ENCODE measurements around the gene PDZK1.
"Not testable (repeated sequence)": the region's sequence is repeated elsewhere in the genome, so short reads cannot be mapped to it uniquely, and the experiment has no call there.

The PDZK1 gene

GRCh38 chr1:145730900-145731299 is 23.7 kb upstream of the PDZK1 start:
- DNase-seq (ENCODE audit: low read depth), result no peak
- no peak overlapping the region for H3K4me3 ChIP-seq (ENCODE audit: low read length)
- TF ChIP-seq, protein P1, sequence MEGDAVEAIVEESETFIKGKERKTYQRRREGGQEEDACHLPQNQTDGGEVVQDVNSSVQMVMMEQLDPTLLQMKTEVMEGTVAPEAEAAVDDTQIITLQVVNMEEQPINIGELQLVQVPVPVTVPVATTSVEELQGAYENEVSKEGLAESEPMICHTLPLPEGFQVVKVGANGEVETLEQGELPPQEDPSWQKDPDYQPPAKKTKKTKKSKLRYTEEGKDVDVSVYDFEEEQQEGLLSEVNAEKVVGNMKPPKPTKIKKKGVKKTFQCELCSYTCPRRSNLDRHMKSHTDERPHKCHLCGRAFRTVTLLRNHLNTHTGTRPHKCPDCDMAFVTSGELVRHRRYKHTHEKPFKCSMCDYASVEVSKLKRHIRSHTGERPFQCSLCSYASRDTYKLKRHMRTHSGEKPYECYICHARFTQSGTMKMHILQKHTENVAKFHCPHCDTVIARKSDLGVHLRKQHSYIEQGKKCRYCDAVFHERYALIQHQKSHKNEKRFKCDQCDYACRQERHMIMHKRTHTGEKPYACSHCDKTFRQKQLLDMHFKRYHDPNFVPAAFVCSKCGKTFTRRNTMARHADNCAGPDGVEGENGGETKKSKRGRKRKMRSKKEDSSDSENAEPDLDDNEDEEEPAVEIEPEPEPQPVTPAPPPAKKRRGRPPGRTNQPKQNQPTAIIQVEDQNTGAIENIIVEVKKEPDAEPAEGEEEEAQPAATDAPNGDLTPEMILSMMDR (conservative IDR thresholded peaks at IDR 0.05; ENCODE audit: low read depth, low read length), result no peak

DNA sequence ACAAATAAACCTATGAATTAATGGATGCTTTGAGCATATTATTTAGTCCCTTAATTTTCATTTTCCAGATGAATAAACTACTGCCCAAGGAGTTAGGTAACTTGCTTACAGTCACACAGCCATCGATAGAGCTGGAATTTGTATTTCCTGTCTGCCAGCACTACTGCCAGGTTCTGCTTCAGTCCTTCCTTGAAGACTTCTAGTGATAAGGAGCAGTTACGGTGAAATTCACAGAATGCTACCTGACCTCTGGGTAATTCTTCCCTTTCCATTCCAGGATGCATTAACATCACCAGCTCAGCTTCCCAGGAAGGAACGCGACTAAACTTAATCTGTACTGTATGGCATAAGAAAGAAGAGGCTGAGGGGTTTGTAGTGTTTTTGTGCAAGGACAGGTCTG is 23.3 kb upstream of the PDZK1 start:
- TF ChIP-seq, protein P1 (conservative IDR thresholded peaks at IDR 0.05; ENCODE audit: low read depth, low read length), result no peak
- H3K4me3 ChIP-seq (ENCODE audit: low read length), result no peak overlapping the region
- no peak for DNase-seq (ENCODE audit: low read depth)

GRCh38 chr1:145729666-145730436 is 22.7 kb upstream of the PDZK1 start:
- no peak for DNase-seq (ENCODE audit: low read depth)
- no peak overlapping the region for H3K4me3 ChIP-seq (ENCODE audit: low read length)
- TF ChIP-seq, protein P1 (conservative IDR thresholded peaks at IDR 0.05; ENCODE audit: low read depth, low read length), result no peak

DNA sequence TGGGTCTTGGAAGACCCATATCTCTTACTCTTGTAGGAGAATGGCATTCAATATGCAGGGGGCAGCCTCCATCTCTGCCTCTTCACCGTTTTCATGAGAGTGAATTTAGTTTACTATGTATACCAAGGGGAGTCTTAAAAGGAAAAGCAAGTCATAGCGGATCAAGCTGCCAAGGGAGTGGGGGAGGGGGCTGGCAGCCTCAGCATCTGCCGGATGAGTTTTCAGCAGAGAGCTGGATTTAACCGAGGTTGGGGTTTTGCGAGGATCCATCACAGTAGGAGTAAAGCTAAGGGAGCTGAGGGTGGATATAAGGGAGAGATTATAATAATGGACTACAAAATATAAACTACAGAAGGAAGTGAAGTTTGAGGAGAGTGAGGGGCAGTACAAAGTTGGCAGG is 22.0 kb upstream of the PDZK1 start:
- no peak overlapping the region for H3K4me3 ChIP-seq (ENCODE audit: low read length)
- TF ChIP-seq, protein P1 (conservative IDR thresholded peaks at IDR 0.05; ENCODE audit: low read depth, low read length), result no peak
- no peak for DNase-seq (ENCODE audit: low read depth)

- not testable (repeated sequence) for DNase-seq (ENCODE audit: low read depth); H3K4me3 ChIP-seq (ENCODE audit: low read length)
Measured at GRCh38 chr1:145726193-145726592, 19.0 kb upstream of the PDZK1 start.

DNA sequence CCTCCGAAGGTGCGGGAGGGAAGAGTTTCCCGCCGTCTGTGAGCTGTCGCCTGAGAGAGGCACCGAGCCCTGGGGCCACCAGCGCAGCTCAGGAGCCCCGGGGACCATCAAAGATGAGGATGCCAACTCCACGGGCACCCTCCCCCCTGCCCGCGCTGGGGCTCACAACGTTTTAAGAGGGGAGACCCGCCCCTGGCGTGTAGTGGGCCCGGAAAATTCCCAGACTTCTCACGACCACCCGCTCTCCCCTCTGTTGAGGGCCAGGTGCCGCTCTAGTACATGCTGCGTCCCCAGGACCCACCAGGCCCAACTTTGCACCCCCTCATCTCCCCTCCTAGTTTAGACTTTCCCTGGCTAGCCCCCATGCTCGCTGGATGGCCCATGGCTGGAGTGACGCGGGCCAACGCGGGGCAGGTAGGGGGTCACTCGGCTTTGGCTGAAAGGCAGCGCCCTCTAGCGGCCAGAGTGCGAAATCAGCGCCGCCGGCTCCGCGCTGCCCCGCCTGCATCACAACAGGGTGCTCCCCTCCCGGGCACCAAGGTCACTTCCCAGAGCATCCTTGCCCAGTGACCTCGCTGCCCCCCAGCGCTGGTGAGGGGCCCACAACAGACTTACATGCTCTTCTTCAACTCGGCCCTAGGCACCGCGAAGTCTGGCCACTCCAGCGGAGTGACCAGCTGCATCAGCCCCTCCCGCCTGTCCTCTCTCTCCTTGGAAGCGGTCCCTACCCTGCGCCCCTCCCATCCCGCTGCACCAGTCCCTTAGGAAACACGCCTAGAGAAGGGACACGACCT is 13.9 kb upstream of the PDZK1 start:
- DNase-seq (ENCODE audit: low read depth), result no peak
- peak overlapping the region; percentile 49 for H3K4me3 ChIP-seq (ENCODE audit: low read length)
- TF ChIP-seq, protein P1 (conservative IDR thresholded peaks at IDR 0.05; ENCODE audit: low read depth, low read length), result peak; percentile 82

- no peak overlapping the region for H3K4me3 ChIP-seq (ENCODE audit: low read length)
- TF ChIP-seq, protein P1 (conservative IDR thresholded peaks at IDR 0.05; ENCODE audit: low read depth, low read length), result no peak
- peak; percentile 23 for DNase-seq (ENCODE audit: low read depth)
Measured at GRCh38 chr1:145720556-145720877, 13.3 kb upstream of the PDZK1 start.

All from retinal pigment epithelial cell (primary cell).